ENCODE data around the gene CASP2. TPM values are rescaled to one million over a fixed set of nuclear protein-coding genes. Genes with fewer than 3 reads are reported as not detected.

The CASP2 gene
- total and polyA plus RNA-seq, 2 of the 13 experiments (the other 11 are each of a cell fraction or from before 2014, with no cell fraction given), result 10.2 to 13.7 TPM

DNA sequence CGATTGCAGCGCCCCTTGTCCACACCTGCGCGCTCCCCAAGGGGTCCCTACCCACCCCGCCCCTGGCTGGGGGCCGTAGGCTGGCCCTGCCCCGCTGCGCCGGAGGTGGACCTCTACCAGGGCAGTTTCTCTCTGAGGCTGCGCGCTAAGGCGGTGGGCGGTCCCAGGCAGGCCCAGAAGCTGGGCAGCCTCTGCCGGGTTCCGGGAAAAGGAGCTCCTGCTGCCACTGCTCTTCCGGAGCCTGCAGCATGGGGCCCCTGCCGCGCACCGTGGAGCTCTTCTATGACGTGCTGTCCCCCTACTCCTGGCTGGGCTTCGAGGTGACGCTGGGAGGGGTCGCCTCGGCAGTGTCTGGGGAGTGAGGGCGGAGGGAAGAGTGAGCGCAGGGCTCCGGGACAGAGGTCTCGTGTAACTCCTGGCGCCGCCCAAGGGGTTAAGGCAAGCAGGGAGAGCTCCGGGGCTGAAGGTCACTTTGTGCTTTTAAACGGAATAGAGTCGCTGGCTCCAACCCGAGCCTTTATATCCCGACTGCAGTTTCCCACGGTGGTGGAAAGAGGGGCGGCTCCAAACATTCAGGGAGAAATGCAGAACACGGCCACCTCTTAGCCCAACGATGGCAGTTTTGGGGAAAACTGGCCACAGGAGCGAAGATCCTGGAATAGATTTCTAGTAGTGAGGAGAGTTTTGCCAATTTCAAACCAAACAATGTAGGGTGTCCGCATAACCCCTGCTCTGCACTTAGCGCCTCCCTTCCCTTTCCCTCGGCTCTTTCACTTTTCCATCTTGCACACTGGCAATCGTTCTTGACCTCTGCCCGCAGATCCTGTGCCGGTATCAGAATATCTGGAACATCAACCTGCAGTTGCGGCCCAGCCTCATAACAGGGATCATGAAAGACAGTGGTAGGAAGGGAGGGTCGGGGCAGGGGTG lies 24.6 kb upstream of the CASP2 start, which contains the start of gene GSTK1 (continued):
- 0 out of 2 replicates have a peak, but pooled peaks have one; percentile 59 for TF ChIP-seq AFF4 (CRISPR knock-in tag; IDR thresholded peaks at IDR 0.05)
- TF ChIP-seq, protein P1, sequence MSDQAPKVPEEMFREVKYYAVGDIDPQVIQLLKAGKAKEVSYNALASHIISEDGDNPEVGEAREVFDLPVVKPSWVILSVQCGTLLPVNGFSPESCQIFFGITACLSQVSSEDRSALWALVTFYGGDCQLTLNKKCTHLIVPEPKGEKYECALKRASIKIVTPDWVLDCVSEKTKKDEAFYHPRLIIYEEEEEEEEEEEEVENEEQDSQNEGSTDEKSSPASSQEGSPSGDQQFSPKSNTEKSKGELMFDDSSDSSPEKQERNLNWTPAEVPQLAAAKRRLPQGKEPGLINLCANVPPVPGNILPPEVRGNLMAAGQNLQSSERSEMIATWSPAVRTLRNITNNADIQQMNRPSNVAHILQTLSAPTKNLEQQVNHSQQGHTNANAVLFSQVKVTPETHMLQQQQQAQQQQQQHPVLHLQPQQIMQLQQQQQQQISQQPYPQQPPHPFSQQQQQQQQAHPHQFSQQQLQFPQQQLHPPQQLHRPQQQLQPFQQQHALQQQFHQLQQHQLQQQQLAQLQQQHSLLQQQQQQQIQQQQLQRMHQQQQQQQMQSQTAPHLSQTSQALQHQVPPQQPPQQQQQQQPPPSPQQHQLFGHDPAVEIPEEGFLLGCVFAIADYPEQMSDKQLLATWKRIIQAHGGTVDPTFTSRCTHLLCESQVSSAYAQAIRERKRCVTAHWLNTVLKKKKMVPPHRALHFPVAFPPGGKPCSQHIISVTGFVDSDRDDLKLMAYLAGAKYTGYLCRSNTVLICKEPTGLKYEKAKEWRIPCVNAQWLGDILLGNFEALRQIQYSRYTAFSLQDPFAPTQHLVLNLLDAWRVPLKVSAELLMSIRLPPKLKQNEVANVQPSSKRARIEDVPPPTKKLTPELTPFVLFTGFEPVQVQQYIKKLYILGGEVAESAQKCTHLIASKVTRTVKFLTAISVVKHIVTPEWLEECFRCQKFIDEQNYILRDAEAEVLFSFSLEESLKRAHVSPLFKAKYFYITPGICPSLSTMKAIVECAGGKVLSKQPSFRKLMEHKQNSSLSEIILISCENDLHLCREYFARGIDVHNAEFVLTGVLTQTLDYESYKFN (CRISPR knock-in tag; conservative IDR thresholded peaks at IDR 0.05), result peak; percentile 77
- no peak for TF ChIP-seq ATF4 (CRISPR knock-in tag; IDR thresholded peaks at IDR 0.05)
- peak; percentile 78 for TF ChIP-seq NR2C2 (CRISPR knock-in tag; IDR thresholded peaks at IDR 0.05; ENCODE audit: borderline replicate concordance)
- no peak for TF ChIP-seq ZNF713 (CRISPR knock-in tag; IDR thresholded peaks at IDR 0.05)
- peak; percentile 74; the same call in 1 of the 2 replicates for TF ChIP-seq CBX5 (CRISPR knock-in tag; IDR thresholded peaks at IDR 0.05; ENCODE audit: borderline replicate concordance)
- peak; percentile 84; the same call in 1 of the 2 replicates for TF ChIP-seq THAP7 (CRISPR knock-in tag; IDR thresholded peaks at IDR 0.05)
- no peak for TF ChIP-seq FLYWCH1 (CRISPR knock-in tag; IDR thresholded peaks at IDR 0.05)
- no peak for TF ChIP-seq TBX3 (IDR thresholded peaks at IDR 0.05; ENCODE audit: borderline replicate concordance)
- no peak for TF ChIP-seq ZFP37 (CRISPR knock-in tag; IDR thresholded peaks at IDR 0.05; ENCODE audit: borderline replicate concordance)
- TF ChIP-seq CC2D1A (CRISPR knock-in tag; IDR thresholded peaks at IDR 0.05), result no peak
- TF ChIP-seq TP53 (CRISPR knock-in tag; conservative IDR thresholded peaks at IDR 0.05), result peak; percentile 76; the same call in 1 of the 2 replicates
- peak; percentile 76; the same call in 1 of the 2 replicates for TF ChIP-seq NFKBIZ (CRISPR knock-in tag; IDR thresholded peaks at IDR 0.05)
- TF ChIP-seq, protein P2, sequence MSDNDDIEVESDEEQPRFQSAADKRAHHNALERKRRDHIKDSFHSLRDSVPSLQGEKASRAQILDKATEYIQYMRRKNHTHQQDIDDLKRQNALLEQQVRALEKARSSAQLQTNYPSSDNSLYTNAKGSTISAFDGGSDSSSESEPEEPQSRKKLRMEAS (IDR thresholded peaks at IDR 0.05), result peak; percentile 81
- TF ChIP-seq NONO (IDR thresholded peaks at IDR 0.05), result no peak
- peak; percentile 59; the same call in 1 of the 2 replicates for TF ChIP-seq NONO (CRISPR knock-in tag; conservative IDR thresholded peaks at IDR 0.05)
- peak; percentile 79; the same call in 1 of the 2 replicates for TF ChIP-seq ZSCAN29 (CRISPR knock-in tag; conservative IDR thresholded peaks at IDR 0.05)
- TF ChIP-seq RFX3 (CRISPR knock-in tag; IDR thresholded peaks at IDR 0.05), result no peak
- no peak for TF ChIP-seq RARG (CRISPR knock-in tag; IDR thresholded peaks at IDR 0.05; ENCODE audit: low read depth)
- no peak for TF ChIP-seq CAMTA2 (CRISPR knock-in tag; IDR thresholded peaks at IDR 0.05; ENCODE audit: borderline replicate concordance)
